HS-27A (cell line): ENCODE data around the gene TOP1.

ENCODE experiments used
- DNase-seq: peaks from one replicate; pipeline ENCODE4 v3.0.0-alpha.2; 2012; ENCODE audit warnings: low read depth, missing footprints

TOP1 gene

DNA sequence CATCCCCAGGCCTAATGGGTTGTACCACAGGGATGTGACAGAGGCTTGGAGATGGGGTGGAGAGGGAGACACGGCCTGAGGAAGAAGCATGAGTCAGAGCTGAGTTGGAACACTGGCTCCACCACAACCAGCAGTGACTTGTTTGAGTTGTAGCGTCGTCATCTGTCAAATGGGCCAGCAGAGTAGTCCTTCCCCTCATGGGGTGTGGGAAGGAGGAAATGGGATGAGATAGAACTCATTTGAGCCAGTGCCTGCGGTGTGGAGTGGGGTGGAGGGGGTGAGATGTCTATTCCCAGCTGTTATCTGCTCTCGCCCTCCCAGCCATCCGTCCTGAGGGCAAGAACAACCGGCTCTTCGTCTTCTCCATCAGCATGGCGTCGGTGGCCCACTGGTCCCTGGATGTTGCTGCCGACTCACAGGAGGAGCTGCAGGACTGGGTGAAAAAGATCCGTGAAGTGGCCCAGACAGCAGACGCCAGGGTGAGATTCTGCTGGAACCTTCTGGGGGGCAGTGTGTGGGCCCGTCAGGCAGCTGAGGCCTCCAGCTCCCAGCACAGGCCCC, 141.2 kb downstream of the TOP1 start:
- DNase-seq, result no peak

DNA sequence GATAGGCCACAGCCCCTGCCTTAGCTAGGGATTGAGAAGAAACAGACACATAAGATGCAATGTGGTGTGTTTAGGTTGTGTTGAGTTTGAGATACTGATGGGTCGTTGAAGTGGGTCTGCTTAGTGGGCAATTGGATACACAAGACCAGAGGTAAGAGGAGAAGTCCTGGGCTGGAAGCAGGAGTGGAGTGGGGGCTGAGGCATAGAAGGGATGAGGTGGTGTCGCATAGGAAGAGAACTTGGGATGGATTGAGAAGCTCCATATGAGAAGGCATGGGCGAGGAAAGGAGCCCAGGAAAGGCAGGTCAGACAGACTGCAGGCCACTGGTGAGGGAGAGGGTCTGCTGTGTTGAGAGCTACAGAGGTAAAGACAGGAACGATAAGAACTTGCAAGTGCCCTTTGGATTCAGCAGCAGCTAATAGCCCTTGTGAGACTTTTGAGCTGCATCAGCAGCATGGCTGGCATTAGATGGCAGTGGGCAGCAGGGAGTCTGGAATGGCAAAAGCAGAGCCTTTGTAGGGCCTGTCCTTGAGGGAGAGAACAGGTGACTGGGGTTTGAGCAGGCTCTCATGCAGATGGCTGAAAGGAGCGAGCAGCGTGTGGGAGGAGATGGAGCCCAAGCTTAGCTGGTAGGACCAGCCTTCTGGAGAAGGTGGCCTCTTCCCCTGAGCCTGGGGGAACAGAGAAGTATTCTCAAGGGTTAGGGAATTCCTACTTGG, 141.9 kb downstream of the TOP1 start:
- no peak for DNase-seq

DNA sequence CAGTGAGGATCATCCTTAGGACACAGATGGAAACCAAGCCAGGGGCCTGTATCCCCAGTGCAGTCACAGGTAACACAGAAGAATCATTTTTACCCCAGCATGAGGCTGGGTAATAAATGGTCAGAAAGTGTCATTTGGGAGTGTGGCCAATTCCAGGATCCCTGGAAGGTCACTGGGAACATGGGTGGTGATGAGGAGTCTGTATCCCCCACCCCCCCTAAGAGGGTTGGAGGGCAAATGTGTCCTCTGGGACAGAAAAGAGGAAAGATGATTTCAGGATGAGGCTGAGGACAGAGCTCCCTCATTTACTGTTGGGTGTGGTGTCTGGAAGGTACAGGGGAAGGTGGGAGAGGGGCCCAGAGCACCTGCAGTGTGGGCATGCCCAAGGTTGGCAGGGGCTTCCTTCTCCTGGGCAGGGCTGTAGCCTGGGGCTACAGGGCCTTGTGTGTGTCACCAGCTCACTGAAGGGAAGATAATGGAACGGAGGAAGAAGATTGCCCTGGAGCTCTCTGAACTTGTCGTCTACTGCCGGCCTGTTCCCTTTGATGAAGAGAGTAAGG, 143.2 kb downstream of the TOP1 start:
- no peak for DNase-seq

DNA sequence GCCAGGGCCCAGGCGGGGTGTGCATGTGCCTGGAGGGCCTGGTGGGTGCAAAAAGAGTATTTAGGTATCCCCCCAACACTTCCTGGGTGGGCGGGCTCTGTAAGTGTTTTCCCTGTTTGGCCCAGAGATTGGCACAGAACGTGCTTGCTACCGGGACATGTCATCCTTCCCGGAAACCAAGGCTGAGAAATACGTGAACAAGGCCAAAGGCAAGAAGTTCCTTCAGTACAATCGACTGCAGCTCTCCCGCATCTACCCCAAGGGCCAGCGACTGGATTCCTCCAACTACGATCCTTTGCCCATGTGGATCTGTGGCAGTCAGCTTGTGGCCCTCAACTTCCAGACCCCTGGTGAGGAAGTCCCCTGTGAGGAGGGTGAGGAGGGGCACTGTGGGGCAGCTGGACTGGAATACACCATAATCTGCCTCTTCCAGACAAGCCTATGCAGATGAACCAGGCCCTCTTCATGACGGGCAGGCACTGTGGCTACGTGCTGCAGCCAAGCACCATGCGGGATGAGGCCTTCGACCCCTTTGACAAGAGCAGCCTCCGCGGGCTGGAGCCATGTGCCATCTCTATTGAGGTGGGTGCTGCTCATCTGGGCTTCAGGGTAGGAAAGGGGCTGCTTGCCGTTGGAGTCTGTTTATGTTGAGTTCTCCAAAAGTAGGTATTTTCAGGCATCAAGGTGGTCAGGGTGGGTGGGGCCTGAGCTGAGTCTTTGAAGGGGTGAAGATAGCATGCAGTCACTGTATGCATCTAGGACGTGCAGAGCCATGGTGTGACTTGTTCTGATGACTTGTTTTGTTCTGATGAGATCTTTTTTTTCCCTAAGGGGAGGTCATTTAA, 143.9 kb downstream of the TOP1 start:
- DNase-seq, result no peak

DNA sequence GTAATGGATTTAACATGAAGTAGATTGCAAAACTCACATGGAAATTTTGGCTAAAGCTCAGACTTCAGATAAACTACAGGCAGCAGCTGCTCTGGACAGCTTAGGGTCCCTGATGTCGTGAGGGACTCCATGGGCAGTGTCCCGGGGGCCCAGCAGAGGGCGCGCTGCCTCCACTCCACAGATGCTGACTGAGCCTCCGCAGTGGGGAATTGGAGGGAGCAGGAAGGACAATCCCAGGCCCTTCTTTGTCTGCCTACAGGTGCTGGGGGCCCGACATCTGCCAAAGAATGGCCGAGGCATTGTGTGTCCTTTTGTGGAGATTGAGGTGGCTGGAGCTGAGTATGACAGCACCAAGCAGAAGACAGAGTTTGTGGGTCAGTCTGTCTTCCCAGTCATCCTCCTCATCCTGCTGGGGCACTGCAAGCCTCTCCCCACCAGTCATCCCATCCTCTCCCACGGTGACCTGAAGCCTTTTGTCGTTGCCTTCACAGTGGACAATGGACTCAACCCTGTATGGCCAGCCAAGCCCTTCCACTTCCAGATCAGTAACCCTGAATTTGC, 144.6 kb downstream of the TOP1 start:
- peak; percentile 47 for DNase-seq

DNA sequence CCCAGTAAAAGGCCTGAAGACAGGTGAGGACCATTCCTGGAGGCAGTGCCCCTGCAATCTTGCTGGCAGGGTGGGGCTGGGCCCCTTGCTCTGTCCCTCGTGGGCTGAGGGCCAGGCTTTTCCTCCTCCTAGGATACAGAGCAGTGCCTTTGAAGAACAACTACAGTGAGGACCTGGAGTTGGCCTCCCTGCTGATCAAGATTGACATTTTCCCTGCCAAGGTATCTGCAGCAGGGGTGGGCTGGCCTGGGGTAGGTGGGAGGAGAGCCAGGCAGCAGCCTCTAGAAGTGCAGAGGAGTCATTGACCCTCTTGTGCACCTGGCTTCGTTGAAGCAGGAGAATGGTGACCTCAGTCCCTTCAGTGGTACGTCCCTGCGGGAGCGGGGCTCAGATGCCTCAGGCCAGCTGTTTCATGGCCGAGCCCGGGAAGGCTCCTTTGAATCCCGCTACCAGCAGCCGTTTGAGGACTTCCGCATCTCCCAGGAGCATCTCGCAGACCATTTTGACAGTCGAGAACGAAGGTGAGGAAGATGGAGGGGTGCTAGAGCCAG, 145.2 kb downstream of the TOP1 start:
- DNase-seq, result no peak
